Astrocyte (in vitro differentiated cells and primary cell): Measurements from ENCODE around the gene SCARF1. TPM values are rescaled to one million over a fixed set of nuclear protein-coding genes. Genes with fewer than 3 reads are reported as not detected.

Experiments
- DNase-seq: peaks from one replicate; pipeline ENCODE4 v3.0.0-alpha.2; 2010; ENCODE audit warnings: low read depth
- FAIRE-seq: peaks from 2 replicates; lab custom pipeline; 2011; peaks lifted over from hg19 to GRCh38; lab: Jason Lieb, UNC
- H2AFZ ChIP-seq: 2 replicates; pipeline ENCODE4 v1.6.0; 2012; ENCODE audit warnings: low read depth, low read length, inconsistent platforms
- H3K27ac ChIP-seq: 2 replicates; pipeline ENCODE4 v1.5.1; 2011; ENCODE audit warnings: low read depth, low read length, inconsistent platforms
- H3K27me3 ChIP-seq: 2 replicates; pipeline ENCODE4 v1.6.0; 2011; ENCODE audit warnings: low read length, inconsistent platforms; ENCODE audit not compliant: insufficient read depth
- H3K36me3 ChIP-seq: 2 replicates; pipeline ENCODE4 v1.5.1; 2011; ENCODE audit warnings: low read length, inconsistent platforms; ENCODE audit not compliant: insufficient read depth
- H3K4me1 ChIP-seq: 2 replicates; pipeline ENCODE4 v1.5.1; 2011; ENCODE audit warnings: low read length, inconsistent platforms; ENCODE audit not compliant: insufficient read depth
- H3K4me2 ChIP-seq: 2 replicates; pipeline ENCODE4 v1.6.0; 2012; ENCODE audit warnings: low read length, inconsistent platforms
- H3K4me3 ChIP-seq: 2 replicates; pipeline ENCODE4 v1.5.1; 2011; ENCODE audit warnings: low read depth, mild to moderate bottlenecking, low read length, inconsistent platforms; ENCODE audit not compliant: insufficient read depth
- H3K79me2 ChIP-seq: 2 replicates; pipeline ENCODE4 v1.6.0; 2012; ENCODE audit warnings: mild to moderate bottlenecking, low read length, inconsistent platforms; ENCODE audit not compliant: insufficient read depth
- H3K9ac ChIP-seq: 2 replicates; pipeline ENCODE4 v1.6.0; 2012; ENCODE audit warnings: mild to moderate bottlenecking, low read length, inconsistent platforms
- H3K9me3 ChIP-seq: 2 replicates; pipeline ENCODE4 v1.5.1; 2012; ENCODE audit warnings: low read depth, mild to moderate bottlenecking, low read length, inconsistent platforms; ENCODE audit not compliant: insufficient read depth
- H4K20me1 ChIP-seq: 2 replicates; pipeline ENCODE4 v1.6.0; 2012; ENCODE audit warnings: low read length, inconsistent platforms; ENCODE audit not compliant: insufficient read depth
- H3K27ac Mint-ChIP-seq: one replicate; pipeline ENCODE4 v1.8.0; 2021; ENCODE audit warnings: mild to moderate bottlenecking, mixed read lengths; ENCODE audit not compliant: unreplicated experiment
- H3K27me3 Mint-ChIP-seq: one replicate; pipeline ENCODE4 v1.8.0; 2021; ENCODE audit warnings: low read depth, mixed read lengths; ENCODE audit not compliant: unreplicated experiment
- H3K36me3 Mint-ChIP-seq: one replicate; pipeline ENCODE4 v1.8.0; 2021; ENCODE audit warnings: low read depth, mixed read lengths; ENCODE audit not compliant: unreplicated experiment
- H3K4me1 Mint-ChIP-seq: one replicate; pipeline ENCODE4 v1.8.0; 2021; ENCODE audit warnings: low read depth, mixed read lengths; ENCODE audit not compliant: unreplicated experiment
- H3K4me3 Mint-ChIP-seq: one replicate; pipeline ENCODE4 v1.8.0; 2021; ENCODE audit warnings: mild to moderate bottlenecking, moderate library complexity, mixed read lengths; ENCODE audit not compliant: unreplicated experiment
- H3K9me3 Mint-ChIP-seq: one replicate; pipeline ENCODE4 v1.8.0; 2021; ENCODE audit warnings: mild to moderate bottlenecking, mixed read lengths; ENCODE audit not compliant: unreplicated experiment
- EZH2 ChIP-seq: IDR thresholded peaks from 2 replicates; pipeline ENCODE4 v1.6.1; 2012; ENCODE audit warnings: mild to moderate bottlenecking, low read length, inconsistent platforms; ENCODE audit not compliant: insufficient read depth
- total RNA-seq: library from RNA; stranded (reverse); gene quantifications from 2 replicates; pipeline ENCODE4 v1.2.1, GENCODE V29; 2021
- TF ChIP-seq, protein P1 (sequence below): IDR thresholded peaks from 2 replicates; pipeline ENCODE4 v1.5.1; 2011; ENCODE audit warnings: low read depth, mild to moderate bottlenecking, inconsistent platforms, low read length, moderate library complexity; ENCODE audit not compliant: insufficient read depth

The SCARF1 gene
- total RNA-seq, 1 donor from 2014 or later, result 3.9 TPM

DNA sequence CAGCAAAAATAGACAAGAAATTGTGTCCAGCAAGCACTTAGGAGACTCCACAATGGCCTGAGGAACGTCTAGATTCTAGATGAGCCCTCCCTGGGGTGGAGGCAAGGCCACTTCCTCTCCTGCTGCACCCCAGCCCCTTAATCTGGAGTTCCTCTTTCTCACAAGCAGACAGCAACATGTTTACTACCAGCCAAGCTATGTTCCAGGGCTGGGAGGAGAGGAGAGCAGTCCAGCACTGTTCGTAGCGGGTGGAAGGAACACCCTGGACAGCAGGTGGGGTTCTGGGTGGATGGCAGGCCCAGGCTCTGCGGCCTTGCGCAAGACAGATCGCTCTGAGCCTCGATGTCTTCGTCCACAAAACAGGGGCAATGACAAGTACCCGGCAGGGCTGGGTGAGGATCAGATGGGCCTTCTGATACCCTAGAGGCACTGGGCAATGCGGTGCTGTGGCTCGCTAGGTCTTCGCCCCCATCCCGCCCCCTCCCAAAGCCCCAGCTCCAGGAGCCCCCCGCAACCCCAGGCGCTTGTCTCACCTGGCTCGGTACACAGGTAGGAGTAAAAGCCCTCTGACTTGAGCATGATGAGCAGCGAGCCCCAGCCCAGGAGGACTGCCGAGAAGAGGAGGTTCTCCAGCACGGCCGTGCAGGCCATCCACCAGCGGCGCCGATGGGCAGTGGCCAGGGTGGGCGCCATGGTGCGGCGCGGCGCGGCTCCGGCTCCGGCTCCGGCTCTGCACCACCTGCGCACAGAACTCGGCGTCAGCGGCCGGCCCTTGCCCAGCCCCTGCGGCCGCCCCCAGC, 18.1 kb downstream of the SCARF1 start:
- H3K9me3 ChIP-seq, result no peaks in the 10 kb centered on the region
- FAIRE-seq, result no peak
- Mint-ChIP-seq H3K27me3 (peaks cover 8% of the 10 kb centered on the region), H3K9me3 (no peaks in the 10 kb centered on the region), H3K4me3 (peak overlapping the region; percentile 82), H3K4me1 (peaks cover 9% of the 10 kb centered on the region), H3K36me3 (no peaks in the 10 kb centered on the region), H3K27ac (no peak overlapping the region)
- H3K4me2 ChIP-seq, result peak overlapping the region; percentile 100
- H2AFZ ChIP-seq, result peak overlapping the region; percentile 99
- peaks cover 9% of the 10 kb centered on the region for H3K4me1 ChIP-seq
- H3K27ac ChIP-seq, result no peak overlapping the region
- peak overlapping the region; percentile 83 for H3K4me3 ChIP-seq
- peaks cover 18% of the 10 kb centered on the region for H4K20me1 ChIP-seq
- no peaks in the 10 kb centered on the region for H3K27me3 ChIP-seq
- no peaks in the 10 kb centered on the region for H3K79me2 ChIP-seq
- DNase-seq, result no peak
- TF ChIP-seq, protein P1, sequence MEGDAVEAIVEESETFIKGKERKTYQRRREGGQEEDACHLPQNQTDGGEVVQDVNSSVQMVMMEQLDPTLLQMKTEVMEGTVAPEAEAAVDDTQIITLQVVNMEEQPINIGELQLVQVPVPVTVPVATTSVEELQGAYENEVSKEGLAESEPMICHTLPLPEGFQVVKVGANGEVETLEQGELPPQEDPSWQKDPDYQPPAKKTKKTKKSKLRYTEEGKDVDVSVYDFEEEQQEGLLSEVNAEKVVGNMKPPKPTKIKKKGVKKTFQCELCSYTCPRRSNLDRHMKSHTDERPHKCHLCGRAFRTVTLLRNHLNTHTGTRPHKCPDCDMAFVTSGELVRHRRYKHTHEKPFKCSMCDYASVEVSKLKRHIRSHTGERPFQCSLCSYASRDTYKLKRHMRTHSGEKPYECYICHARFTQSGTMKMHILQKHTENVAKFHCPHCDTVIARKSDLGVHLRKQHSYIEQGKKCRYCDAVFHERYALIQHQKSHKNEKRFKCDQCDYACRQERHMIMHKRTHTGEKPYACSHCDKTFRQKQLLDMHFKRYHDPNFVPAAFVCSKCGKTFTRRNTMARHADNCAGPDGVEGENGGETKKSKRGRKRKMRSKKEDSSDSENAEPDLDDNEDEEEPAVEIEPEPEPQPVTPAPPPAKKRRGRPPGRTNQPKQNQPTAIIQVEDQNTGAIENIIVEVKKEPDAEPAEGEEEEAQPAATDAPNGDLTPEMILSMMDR, result no peak
- no peak for TF ChIP-seq EZH2
- no peaks in the 10 kb centered on the region for H3K36me3 ChIP-seq
- H3K9ac ChIP-seq, result peak overlapping the region; percentile 88

DNA sequence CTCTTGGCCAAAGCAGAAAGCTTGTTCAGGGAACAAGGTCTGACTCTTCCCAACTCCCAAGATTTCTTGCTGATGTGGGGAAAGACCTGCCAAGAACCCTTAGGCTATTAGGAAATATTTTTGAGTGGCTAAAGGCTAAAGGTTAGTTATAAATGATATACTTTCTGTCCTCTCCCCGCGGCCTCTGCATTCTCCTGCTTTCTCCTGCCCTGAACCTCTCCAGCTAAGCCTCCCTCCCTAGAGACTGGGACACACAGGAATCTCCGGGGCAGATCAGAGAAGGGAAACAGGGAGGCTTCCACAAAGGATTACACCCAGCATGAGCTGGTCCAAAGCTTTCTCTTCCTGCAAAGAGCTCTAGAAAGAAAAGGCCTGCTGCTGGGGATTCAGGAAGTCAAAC, 19.2 kb downstream of the SCARF1 start:
- no peak for FAIRE-seq
- no peak for TF ChIP-seq EZH2
- TF ChIP-seq, protein P1, result no peak
- peak overlapping the region; percentile 100 for H3K4me2 ChIP-seq
- H3K4me3 ChIP-seq, result no peak overlapping the region
- peaks cover under 1% of the 10 kb centered on the region for H3K36me3 Mint-ChIP-seq
- no peak overlapping the region for H3K9ac ChIP-seq
- H4K20me1 ChIP-seq, result peaks cover 18% of the 10 kb centered on the region
- no peak overlapping the region for H3K27ac Mint-ChIP-seq
- H3K27me3 Mint-ChIP-seq, result peaks cover 5% of the 10 kb centered on the region
- H3K4me1 ChIP-seq, result peaks cover 9% of the 10 kb centered on the region
- H3K4me1 Mint-ChIP-seq, result peaks cover 9% of the 10 kb centered on the region
- H3K4me3 Mint-ChIP-seq, result peak overlapping the region; percentile 82
- H3K27me3 ChIP-seq, result no peaks in the 10 kb centered on the region
- no peaks in the 10 kb centered on the region for H3K9me3 Mint-ChIP-seq
- no peaks in the 10 kb centered on the region for H3K9me3 ChIP-seq
- DNase-seq, result no peak
- H2AFZ ChIP-seq, result no peak overlapping the region
- no peaks in the 10 kb centered on the region for H3K36me3 ChIP-seq
- H3K27ac ChIP-seq, result no peak overlapping the region
- no peaks in the 10 kb centered on the region for H3K79me2 ChIP-seq

DNA sequence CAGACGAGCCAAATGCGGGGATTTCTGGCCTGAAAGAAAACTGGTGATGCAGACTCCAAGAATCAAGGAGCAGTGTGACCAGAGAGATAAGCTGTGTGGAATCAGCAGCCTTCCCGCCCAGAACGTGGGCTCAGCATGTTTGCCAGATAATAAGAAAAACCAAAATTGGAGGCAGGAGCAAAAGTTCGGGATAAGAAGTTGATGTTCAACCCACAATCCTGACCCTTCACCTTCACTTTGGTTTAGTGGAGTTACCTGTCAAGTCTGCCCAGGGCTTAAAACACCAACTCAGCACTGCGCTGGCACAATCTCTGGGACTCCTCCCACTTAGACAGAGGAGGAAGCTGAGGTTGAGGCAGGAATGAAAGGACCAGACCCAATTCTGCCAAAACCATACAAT, 20.0 kb downstream of the SCARF1 start:
- H3K27me3 Mint-ChIP-seq, result peaks cover 5% of the 10 kb centered on the region
- H3K36me3 Mint-ChIP-seq, result peaks cover 2% of the 10 kb centered on the region
- no peak overlapping the region for H3K4me3 Mint-ChIP-seq
- DNase-seq, result no peak
- H3K27ac Mint-ChIP-seq, result no peak overlapping the region
- Histone ChIP-seq H3K27ac (no peak overlapping the region), H4K20me1 (peaks cover 18% of the 10 kb centered on the region), H3K27me3 (no peaks in the 10 kb centered on the region), H3K4me1 (peaks cover 9% of the 10 kb centered on the region), H3K9ac (no peak overlapping the region), H3K4me3 (no peak overlapping the region), H3K9me3 (no peaks in the 10 kb centered on the region), H2AFZ (no peak overlapping the region), H3K79me2 (no peaks in the 10 kb centered on the region), H3K36me3 (no peaks in the 10 kb centered on the region), H3K4me2 (no peak overlapping the region)
- no peak for FAIRE-seq
- TF ChIP-seq, protein P1, result no peak
- TF ChIP-seq EZH2, result no peak
- H3K9me3 Mint-ChIP-seq, result no peaks in the 10 kb centered on the region
- H3K4me1 Mint-ChIP-seq, result peaks cover 9% of the 10 kb centered on the region
